Measurements from ENCODE around the gene LPCAT1.
"Not testable (repeated sequence)": the region's sequence is repeated elsewhere in the genome, so short reads cannot be mapped to it uniquely, and the experiment has no call there.

LPCAT1 gene

GRCh38 chr5:1541702-1542400 is 18.1 kb upstream of the LPCAT1 start:
- no peak for DNase-seq (ENCODE audit: low read depth in 2 of 2)

GRCh38 chr5:1540831-1541701 is 17.3 kb upstream of the LPCAT1 start:
- no peak for DNase-seq (ENCODE audit: low read depth in 2 of 2)

GRCh38 chr5:1540166-1540565 is 16.4 kb upstream of the LPCAT1 start:
- no peak for DNase-seq (ENCODE audit: low read depth in 2 of 2)

GRCh38 chr5:1539393-1540161 is 15.8 kb upstream of the LPCAT1 start:
- DNase-seq (ENCODE audit: low read depth in 2 of 2), result not testable (repeated sequence)

GRCh38 chr5:1538741-1539392 is 15.1 kb upstream of the LPCAT1 start:
- DNase-seq (ENCODE audit: low read depth in 2 of 2), result no peak

DNA sequence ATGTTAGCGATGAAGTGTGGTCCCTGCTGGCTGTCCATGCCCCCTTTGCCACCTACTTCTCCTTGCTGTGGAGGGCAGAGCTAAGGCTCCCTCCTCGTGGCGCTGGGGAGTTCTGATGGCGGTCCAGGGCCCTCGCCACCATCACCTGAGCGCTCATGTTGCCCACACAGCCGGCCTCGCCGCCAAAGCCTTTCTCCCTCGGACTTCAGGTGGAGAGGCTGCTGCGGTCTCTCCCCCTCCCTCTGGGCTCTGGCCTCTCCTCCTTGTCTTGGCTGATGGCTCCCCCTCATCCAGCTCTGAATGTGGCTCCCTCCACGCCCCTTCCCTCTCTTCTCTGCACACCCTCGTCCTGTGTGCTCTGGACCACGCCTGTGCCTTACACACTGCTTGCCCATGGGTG is 14.5 kb upstream of the LPCAT1 start:
- no peak for DNase-seq (ENCODE audit: low read depth in 2 of 2)

DNA sequence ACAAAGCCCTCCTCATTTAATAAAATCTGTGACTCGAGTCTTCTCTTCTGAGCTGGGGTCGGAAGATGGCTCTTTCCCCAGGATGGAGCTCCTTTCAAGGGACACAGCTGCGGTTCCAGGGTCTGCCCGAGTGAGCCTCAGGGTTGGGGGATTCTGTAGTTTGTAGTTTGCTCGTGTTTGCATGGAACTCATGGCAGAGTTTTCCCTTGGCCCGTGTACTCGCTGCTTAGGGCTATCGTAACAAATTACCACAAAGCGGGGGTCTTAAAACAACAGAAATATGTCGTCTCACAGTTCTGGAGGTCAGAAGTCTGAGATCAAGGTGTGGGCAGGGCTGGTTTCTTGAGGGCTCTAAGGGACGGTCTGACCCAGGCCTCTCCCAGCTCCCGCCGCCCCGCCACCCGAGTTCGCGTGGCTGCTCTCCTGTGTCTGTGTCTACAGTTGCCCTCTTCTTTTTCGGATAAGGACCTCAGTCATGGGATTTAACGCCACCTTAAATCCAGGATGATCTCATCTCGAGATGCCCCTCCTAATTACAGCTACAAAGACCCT is 13.9 kb upstream of the LPCAT1 start:
- no peak for DNase-seq (ENCODE audit: low read depth in 2 of 2)

DNA sequence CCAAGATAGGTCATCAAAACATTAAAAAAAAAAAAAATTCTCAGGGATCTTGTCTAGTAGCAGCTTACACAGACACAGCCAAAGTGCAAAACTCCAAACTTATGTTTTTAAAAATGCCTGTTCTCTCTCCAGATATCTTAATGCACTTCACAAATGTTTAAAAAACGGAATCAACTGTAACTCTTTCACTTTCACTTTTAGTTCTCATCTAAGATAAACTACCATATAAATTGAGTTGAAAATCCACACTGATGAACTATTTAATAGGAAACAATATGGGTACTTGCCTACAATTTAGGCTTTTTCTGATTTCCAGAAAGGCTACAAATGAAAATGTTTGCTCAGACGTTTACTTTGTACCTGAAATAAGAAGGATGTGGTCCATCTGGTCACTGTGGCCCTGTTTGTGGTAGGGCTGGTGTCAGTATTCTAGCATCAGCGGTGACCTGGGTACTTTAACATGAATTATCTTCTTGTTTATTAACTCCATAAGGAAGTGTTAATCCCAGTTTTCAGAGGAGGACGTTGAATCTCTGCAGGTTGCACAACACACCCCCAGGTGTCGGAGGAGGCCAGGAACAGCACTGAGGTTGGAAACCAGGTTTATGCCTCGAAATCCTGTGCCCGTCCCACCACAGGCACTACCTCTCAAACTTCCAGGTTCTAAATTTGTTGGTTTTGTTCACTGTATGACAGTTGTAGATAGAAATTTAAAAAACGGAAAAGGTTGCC is 13.3 kb upstream of the LPCAT1 start:
- DNase-seq (ENCODE audit: low read depth in 2 of 2), result no peak

- no peak for DNase-seq (ENCODE audit: low read depth in 2 of 2)
Measured at GRCh38 chr5:1536322-1536845, 12.6 kb upstream of the LPCAT1 start.

DNA sequence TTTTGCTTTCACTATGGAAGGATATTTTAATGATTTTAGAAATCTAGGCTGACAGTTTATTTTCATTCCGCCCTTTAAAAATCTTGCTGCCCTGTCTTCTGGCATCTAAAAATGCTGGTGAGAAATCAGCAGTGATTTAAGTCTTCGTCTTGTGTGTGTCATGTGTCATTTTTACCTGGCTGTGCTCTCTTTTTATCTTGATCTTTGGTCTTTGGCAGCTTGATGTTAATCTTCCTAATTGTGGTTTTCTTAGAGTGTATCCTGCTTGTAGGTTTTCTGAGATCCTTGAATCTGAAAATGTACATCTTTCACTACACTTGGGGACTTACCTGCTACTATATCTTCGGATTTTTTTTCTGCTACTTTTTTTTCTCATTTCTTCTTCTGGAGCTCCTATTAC is 11.9 kb upstream of the LPCAT1 start:
- DNase-seq (ENCODE audit: low read depth in 2 of 2), result no peak

GRCh38 chr5:1532384-1532783 is 8.6 kb upstream of the LPCAT1 start:
- DNase-seq (ENCODE audit: low read depth in 2 of 2), result no peak

DNA sequence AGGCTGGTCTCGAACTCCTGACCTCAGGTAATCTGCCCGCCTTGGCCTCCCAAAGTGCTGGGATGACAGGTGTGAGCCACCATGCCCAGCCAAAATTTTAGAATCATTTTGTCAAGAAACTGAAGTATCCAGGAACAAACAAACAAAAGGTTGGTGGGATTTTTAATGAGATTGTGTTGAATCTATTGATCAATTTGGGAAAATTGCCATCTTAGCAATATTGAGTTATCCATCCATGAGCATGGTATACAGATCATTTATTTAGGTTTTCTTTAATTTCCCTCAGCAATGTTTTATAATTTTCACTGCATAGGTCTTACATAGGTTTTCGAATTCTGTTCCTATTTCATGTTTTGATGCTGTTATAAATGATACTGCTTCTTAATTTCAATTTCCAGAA is 5.7 kb upstream of the LPCAT1 start:
- DNase-seq (ENCODE audit: low read depth in 2 of 2), result no peak

DNA sequence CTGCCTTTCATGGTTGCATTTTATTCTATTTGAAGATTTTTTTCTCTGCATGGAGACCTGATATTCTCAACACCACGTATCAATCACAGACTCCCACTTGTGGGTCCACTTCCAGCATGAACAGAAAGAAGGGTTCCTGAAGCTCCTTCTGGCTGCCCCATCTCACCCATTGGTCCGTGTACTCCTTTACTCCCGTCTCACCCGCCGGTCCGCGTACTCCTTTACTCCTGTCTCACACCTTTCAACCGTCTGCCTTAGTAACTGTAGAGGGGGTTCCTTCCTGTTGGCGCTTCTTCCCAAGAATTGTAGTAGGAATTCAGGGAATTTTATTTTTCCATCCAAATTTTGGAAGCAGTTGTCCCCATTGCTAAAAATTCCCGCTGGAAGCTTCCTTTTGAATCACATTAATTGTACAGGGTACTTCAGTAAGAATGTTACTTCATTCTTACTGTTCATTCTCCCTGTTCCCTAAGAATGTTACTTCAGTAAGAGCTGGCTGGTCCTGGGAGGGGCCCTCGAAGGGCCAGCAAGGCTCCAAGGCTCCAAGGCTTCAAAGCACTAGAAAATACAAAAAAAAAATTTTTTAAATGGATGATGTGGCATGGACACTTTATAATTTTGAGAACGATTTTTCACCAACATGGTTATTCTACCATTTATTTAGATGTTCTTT is 3.9 kb upstream of the LPCAT1 start:
- no peak for DNase-seq (ENCODE audit: low read depth in 2 of 2)

- DNase-seq (ENCODE audit: low read depth in 2 of 2), result no peak
Measured at GRCh38 chr5:1526681-1527131, 2.9 kb upstream of the LPCAT1 start.

DNA sequence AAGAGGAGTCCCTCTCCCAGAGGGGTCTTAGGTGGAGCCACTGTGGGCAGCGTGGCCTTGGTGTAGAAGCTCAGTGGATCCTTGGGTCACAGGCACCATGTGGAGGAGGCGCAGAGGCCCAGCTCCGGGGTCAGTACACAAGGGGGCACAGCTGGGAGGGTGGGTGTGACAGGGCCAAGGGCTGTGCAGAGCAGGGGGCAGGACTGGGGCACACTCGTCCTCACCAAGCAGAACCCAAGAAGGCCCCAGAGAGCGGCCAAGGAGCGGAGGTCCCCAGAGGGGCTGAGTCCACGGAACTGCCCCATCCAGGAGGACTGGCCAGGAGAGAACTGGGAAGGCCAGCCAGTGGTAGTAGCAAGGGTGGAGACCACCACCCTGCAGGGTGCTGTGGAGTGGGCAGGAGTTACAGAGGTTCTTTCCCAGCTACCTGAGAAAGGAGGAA is 2.5 kb upstream of the LPCAT1 start:
- no peak for DNase-seq (ENCODE audit: low read depth in 2 of 2)

DNA sequence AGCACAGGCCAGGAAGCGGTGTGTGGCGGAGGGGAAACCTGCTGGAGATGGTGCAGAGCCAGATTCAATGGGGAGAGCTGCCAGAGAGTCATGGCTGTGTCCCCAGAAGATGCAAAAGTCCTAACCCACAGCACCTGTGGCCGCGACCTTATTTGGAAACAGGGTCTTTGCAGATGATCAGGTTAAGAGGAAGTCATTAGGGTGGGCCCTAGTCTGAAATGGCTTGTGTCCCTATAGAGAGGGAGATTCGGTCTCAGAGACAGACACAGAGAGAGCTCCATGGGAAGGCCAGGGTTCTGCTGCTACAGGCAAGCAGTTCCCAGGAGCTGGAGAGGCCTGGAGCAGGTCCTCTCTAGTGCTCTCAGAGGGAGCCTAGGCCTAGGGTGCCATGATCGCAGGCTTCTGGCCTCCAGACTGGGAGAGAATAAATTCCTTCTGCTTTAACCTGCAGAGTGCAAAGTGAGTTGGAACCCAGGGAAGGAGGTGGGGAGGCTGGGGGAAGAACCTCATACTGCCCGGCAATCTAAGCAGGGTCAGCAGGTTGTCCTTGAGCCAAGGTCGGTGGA is 1.9 kb upstream of the LPCAT1 start:
- no peak for DNase-seq (ENCODE audit: low read depth in 2 of 2)

GRCh38 chr5:1524799-1525623 is 1.3 kb upstream of the LPCAT1 start:
- DNase-seq (ENCODE audit: low read depth in 2 of 2), result no peak

DNA sequence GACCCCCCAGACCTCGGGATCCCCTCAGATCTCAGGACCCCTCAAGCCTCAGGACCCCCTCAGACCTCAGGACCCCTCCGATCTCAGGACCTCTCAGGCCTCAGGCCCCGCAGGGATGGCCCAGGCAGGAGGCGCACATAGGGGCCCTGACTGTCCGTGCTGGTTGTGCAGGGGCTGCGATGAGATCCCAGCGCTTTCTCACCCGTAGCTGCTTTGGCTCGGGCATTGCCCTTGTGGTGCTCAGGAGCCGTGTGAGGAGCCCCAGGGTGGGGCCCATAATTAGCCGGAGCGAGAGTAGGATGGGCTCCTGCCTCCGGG is 680 bp upstream of the LPCAT1 start:
- DNase-seq (ENCODE audit: low read depth in 2 of 2), result no peak

GRCh38 chr5:1523480-1523792 is 324 bp downstream of the LPCAT1 start:
- no peak for DNase-seq (ENCODE audit: low read depth in 2 of 2)

Data from fibroblast of skin of left quadriceps (primary cell).